ENCODE data around the gene ITGB4. TPM values are rescaled to one million over a fixed set of nuclear protein-coding genes. Genes with fewer than 3 reads are reported as not detected.

ITGB4 gene
- total RNA-seq, 4 donors from 2014 or later = 196 to 323 (median 229) TPM

GRCh38 chr17:75774471-75774990 lies 53.3 kb downstream of the ITGB4 start:
- Histone ChIP-seq H3K27me3 (no peaks in the 10 kb centered on the region), H3K36me3 (peaks cover 0 to 19% (median 5%) of the 10 kb centered on the region in 4 donors), H3K4me1 (peaks cover 10 to 48% (median 29%) of the 10 kb centered on the region in 4 donors), H3K27ac (peak overlapping the region in 1 of 4 donors; percentile 99), H3K4me3 (no peak overlapping the region), H3K9me3 (no peaks in the 10 kb centered on the region)
- TF ChIP-seq EP300 (IDR thresholded peaks at IDR 0.05; ENCODE audit: low read depth) = no peak
- no peak for TF ChIP-seq CTCF (IDR thresholded peaks at IDR 0.05)
- peak in 2 of 3 donors; percentile 33 to 81 for TF ChIP-seq POLR2AphosphoS5 (IDR thresholded peaks at IDR 0.05)
- 93% methylated on average over 4 of the region's 4 CpGs; no CpG with 5 or more reads in 1 of the 2 donors for WGBS, 2 donors (ENCODE audit: low coverage in 1 of 2)
- in situ Hi-C loops (cut with MboI; ENCODE audit: low pct_ligation_motif_present in 1 of 4, low pct_unique_long_range_greater_than_20kb in 1 of 4, low sequenced_read_pairs in 3 of 4) = loop anchor here in 1 of 4 donors (25.0 kb wide), 1 partner anchor 113 kb away; the partner anchor contains the start of genes TRIM47 and TRIM65
- intact Hi-C loops (cut with DNase I; ENCODE audit: low total_unique reads) = no loop called here
- peak; percentile 23 for DNase-seq

- intact Hi-C loops (cut with DNase I; ENCODE audit: low total_unique reads) = no loop called here
- Histone ChIP-seq H3K9me3 (no peaks in the 10 kb centered on the region), H3K4me1 (peaks cover 10 to 45% (median 30%) of the 10 kb centered on the region in 4 donors), H3K27ac (peak overlapping the region in 2 of 4 donors; percentile 99), H3K36me3 (peaks cover 0 to 19% (median 5%) of the 10 kb centered on the region in 4 donors), H3K4me3 (no peak overlapping the region), H3K27me3 (no peaks in the 10 kb centered on the region)
- WGBS, 2 donors (ENCODE audit: low coverage in 1 of 2) = 44 to 74% methylated on average over 3 to 6 of the region's 6 CpGs
- in situ Hi-C loops (cut with MboI; ENCODE audit: low pct_ligation_motif_present in 1 of 4, low pct_unique_long_range_greater_than_20kb in 1 of 4, low sequenced_read_pairs in 3 of 4) = loop anchor here in 1 of 4 donors (25.0 kb wide), 1 partner anchor 112 kb away; the partner anchor contains the start of genes TRIM47 and TRIM65
- DNase-seq = peak; percentile 13
- TF ChIP-seq POLR2A (IDR thresholded peaks at IDR 0.05) = peak; percentile 41
- TF ChIP-seq CTCF (IDR thresholded peaks at IDR 0.05) = no peak
- TF ChIP-seq POLR2AphosphoS5 (IDR thresholded peaks at IDR 0.05) = peak in 2 of 3 donors; percentile 41 to 63
- TF ChIP-seq EP300 (IDR thresholded peaks at IDR 0.05; ENCODE audit: low read depth) = no peak
Measured at GRCh38 chr17:75774991-75775668, 53.9 kb downstream of the ITGB4 start.

- H3K27me3 ChIP-seq = no peaks in the 10 kb centered on the region
- H3K27ac ChIP-seq = peak overlapping the region; percentile 98 to 100 (median 99)
- 46 to 53% methylated on average over 7 to 15 of the region's 15 CpGs for WGBS, 2 donors (ENCODE audit: low coverage in 1 of 2)
- peak overlapping the region in 2 of 4 donors; percentile 78 to 87 for H3K4me3 ChIP-seq
- peaks cover 0 to 19% (median 5%) of the 10 kb centered on the region in 4 donors for H3K36me3 ChIP-seq
- no peak for DNase-seq
- H3K4me1 ChIP-seq = peaks cover 8 to 37% (median 27%) of the 10 kb centered on the region in 4 donors
- in situ Hi-C loops (cut with MboI; ENCODE audit: low pct_ligation_motif_present in 1 of 4, low pct_unique_long_range_greater_than_20kb in 1 of 4, low sequenced_read_pairs in 3 of 4) (no loop called here), intact Hi-C loops (cut with DNase I; ENCODE audit: low total_unique reads) (no loop called here)
- TF ChIP-seq POLR2AphosphoS5 (IDR thresholded peaks at IDR 0.05) (peak in 2 of 3 donors; percentile 64 to 73), POLR2A (IDR thresholded peaks at IDR 0.05) (peak; percentile 5), CTCF (IDR thresholded peaks at IDR 0.05) (no peak)
- no peaks in the 10 kb centered on the region for H3K9me3 ChIP-seq
Measured at GRCh38 chr17:75776386-75777295, 55.4 kb downstream of the ITGB4 start.

Data from transverse colon (tissue), 4 donors.